ENCODE measurements around the gene MOB2. TPM values are rescaled to one million over a fixed set of nuclear protein-coding genes. Genes with fewer than 3 reads are reported as not detected.

MOB2 gene
- total RNA-seq, 2 experiments from 2014 or later: 22.4 to 27.5 TPM

DNA sequence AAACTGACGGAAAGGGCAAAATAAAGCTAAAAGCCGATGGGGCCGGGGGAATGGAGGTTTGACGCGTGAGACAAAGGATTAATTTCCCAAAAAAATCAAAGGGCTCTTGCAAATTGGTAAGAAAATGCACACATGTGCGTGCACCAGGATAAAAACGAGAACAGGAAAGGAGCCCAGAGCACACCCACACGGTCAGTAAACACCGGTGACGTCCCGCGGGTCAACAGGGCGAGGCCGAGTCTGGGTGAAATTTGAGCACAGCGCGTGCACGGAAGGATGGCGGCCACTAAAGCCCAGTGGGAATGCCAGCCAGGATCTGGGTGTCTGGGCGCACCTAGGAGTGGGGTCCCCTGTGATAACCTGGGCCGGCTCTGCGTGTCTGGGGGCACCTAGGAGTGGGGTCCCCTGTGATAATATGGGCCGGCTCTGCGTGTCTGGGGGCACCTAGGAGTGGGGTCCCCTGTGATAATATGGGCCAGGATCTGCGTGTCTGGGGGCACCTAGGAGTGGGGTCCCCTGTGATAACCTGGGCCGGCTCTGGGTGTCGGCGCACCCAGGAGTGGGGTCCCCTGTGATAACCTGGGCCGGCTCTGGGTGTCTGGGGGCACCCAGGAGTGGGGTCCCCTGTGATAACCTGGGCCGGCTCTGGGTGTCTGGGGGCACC lies 52.5 kb downstream of the MOB2 start:
- Histone ChIP-seq H3K4me3 (ENCODE audit: low read depth, low read length, poor library complexity, severe bottlenecking) (no peak overlapping the region), H3K9me3 (ENCODE audit: low read length) (no peaks in the 10 kb centered on the region), H3K9me2 (ENCODE audit: insufficient read depth, low read length) (no peaks in the 10 kb centered on the region), H3K4me2 (ENCODE audit: low read length) (no peak overlapping the region), H3K36me3 (ENCODE audit: insufficient read depth, low read length) (no peaks in the 10 kb centered on the region), H3K4me1 (ENCODE audit: insufficient read depth, low read length, poor library complexity, severe bottlenecking) (no peaks in the 10 kb centered on the region), H3K27ac (ENCODE audit: low read depth, low read length, poor library complexity, severe bottlenecking) (no peak overlapping the region), H3K79me2 (ENCODE audit: insufficient read depth, low read depth, low read length) (no peaks in the 10 kb centered on the region), H4K20me1 (ENCODE audit: insufficient read depth, low read length) (no peaks in the 10 kb centered on the region), H2AFZ (ENCODE audit: low read length) (no peak overlapping the region)
- ChIA-PET CTCF (ENCODE audit: unreplicated experiment) (no interaction called here), POLR2A (no interaction called here)
- intact Hi-C loops (cut with micrococcal nuclease; ENCODE audit: unreplicated experiment): no loop called here
- no TSS peak for BruUV-seq (replicated peaks)
- DNase-seq (ENCODE audit: low spot score): no peak
- TF ChIP-seq, protein P1, sequence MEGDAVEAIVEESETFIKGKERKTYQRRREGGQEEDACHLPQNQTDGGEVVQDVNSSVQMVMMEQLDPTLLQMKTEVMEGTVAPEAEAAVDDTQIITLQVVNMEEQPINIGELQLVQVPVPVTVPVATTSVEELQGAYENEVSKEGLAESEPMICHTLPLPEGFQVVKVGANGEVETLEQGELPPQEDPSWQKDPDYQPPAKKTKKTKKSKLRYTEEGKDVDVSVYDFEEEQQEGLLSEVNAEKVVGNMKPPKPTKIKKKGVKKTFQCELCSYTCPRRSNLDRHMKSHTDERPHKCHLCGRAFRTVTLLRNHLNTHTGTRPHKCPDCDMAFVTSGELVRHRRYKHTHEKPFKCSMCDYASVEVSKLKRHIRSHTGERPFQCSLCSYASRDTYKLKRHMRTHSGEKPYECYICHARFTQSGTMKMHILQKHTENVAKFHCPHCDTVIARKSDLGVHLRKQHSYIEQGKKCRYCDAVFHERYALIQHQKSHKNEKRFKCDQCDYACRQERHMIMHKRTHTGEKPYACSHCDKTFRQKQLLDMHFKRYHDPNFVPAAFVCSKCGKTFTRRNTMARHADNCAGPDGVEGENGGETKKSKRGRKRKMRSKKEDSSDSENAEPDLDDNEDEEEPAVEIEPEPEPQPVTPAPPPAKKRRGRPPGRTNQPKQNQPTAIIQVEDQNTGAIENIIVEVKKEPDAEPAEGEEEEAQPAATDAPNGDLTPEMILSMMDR (conservative IDR thresholded peaks at IDR 0.05; ENCODE audit: low read length): no peak
- TF ChIP-seq EZH2phosphoT487 (IDR thresholded peaks at IDR 0.05; ENCODE audit: borderline replicate concordance, low read depth, low read length): no peak

DNA sequence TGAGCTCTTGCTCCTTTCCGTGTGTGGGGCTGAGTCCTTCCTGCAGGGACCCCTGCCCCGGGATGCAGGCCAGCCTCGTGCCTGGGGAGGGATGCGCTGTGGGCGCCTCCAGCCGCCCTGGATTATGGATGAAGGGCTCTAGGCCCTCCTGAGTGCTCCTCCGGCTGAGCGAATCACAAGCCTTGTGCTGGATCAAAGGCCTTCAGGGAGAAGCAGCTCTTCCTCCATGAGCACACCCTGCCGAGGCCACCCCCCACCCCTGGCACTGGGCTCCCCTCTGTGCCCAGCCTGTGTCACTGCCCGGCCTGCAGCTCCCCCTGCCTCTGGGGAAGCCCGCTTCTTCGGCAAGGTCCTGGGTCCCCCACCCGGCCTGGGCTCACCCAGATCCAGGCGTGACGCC lies 53.0 kb downstream of the MOB2 start:
- H3K36me3 ChIP-seq (ENCODE audit: insufficient read depth, low read length): no peaks in the 10 kb centered on the region
- no peaks in the 10 kb centered on the region for H3K9me2 ChIP-seq (ENCODE audit: insufficient read depth, low read length)
- no peak overlapping the region for H3K4me3 ChIP-seq (ENCODE audit: low read depth, low read length, poor library complexity, severe bottlenecking)
- intact Hi-C loops (cut with micrococcal nuclease; ENCODE audit: unreplicated experiment): no loop called here
- ChIA-PET POLR2A (no interaction called here), CTCF (ENCODE audit: unreplicated experiment) (no interaction called here)
- BruUV-seq (replicated peaks): no TSS peak
- TF ChIP-seq, protein P1 (conservative IDR thresholded peaks at IDR 0.05; ENCODE audit: low read length): no peak
- no peak for TF ChIP-seq EZH2phosphoT487 (IDR thresholded peaks at IDR 0.05; ENCODE audit: borderline replicate concordance, low read depth, low read length)
- H3K79me2 ChIP-seq (ENCODE audit: insufficient read depth, low read depth, low read length): no peaks in the 10 kb centered on the region
- no peak overlapping the region for H3K27ac ChIP-seq (ENCODE audit: low read depth, low read length, poor library complexity, severe bottlenecking)
- no peaks in the 10 kb centered on the region for H3K4me1 ChIP-seq (ENCODE audit: insufficient read depth, low read length, poor library complexity, severe bottlenecking)
- DNase-seq (ENCODE audit: low spot score): no peak
- no peaks in the 10 kb centered on the region for H4K20me1 ChIP-seq (ENCODE audit: insufficient read depth, low read length)
- no peak overlapping the region for H3K4me2 ChIP-seq (ENCODE audit: low read length)
- H2AFZ ChIP-seq (ENCODE audit: low read length): no peak overlapping the region
- no peaks in the 10 kb centered on the region for H3K9me3 ChIP-seq (ENCODE audit: low read length)

DNA sequence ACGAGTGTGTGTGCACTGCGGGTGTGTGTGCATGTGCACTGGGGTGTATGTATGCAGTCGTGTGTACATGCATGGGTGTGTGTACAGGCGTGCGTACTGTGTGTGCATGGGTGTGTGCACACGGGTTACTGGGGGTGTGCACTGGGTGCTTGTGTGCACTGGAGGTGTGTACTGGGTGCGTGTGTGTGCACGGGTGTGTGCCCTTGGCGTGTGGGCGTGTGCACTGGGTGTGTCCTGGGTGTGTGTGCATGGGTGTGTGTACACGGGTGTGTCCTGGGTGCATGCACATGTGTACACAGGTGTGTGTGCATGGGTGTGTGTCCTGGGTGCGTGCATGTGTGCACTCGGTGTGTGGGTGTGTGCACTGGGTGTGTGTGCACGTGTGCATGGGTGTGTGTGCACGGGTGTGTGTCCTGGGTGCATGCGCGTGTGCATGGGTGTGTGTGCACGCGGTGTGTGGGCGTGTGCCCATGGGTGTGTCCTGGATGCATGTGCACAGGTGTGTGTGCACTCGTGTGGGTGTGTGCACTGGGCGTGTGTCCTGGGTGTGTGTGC lies 57.7 kb downstream of the MOB2 start:
- Histone ChIP-seq H3K79me2 (ENCODE audit: insufficient read depth, low read depth, low read length) (no peaks in the 10 kb centered on the region), H3K4me3 (ENCODE audit: low read depth, low read length, poor library complexity, severe bottlenecking) (no peak overlapping the region), H4K20me1 (ENCODE audit: insufficient read depth, low read length) (no peaks in the 10 kb centered on the region), H3K36me3 (ENCODE audit: insufficient read depth, low read length) (no peaks in the 10 kb centered on the region), H3K27ac (ENCODE audit: low read depth, low read length, poor library complexity, severe bottlenecking) (no peak overlapping the region), H3K9me2 (ENCODE audit: insufficient read depth, low read length) (no peaks in the 10 kb centered on the region), H3K4me1 (ENCODE audit: insufficient read depth, low read length, poor library complexity, severe bottlenecking) (no peaks in the 10 kb centered on the region), H3K9me3 (ENCODE audit: low read length) (no peaks in the 10 kb centered on the region), H2AFZ (ENCODE audit: low read length) (no peak overlapping the region), H3K4me2 (ENCODE audit: low read length) (no peak overlapping the region)
- no TSS peak for BruUV-seq (replicated peaks)
- ChIA-PET CTCF (ENCODE audit: unreplicated experiment) (no interaction called here), POLR2A (no interaction called here)
- no peak for DNase-seq (ENCODE audit: low spot score)
- TF ChIP-seq, protein P1 (conservative IDR thresholded peaks at IDR 0.05; ENCODE audit: low read length): no peak
- TF ChIP-seq EZH2phosphoT487 (IDR thresholded peaks at IDR 0.05; ENCODE audit: borderline replicate concordance, low read depth, low read length): no peak
- intact Hi-C loops (cut with micrococcal nuclease; ENCODE audit: unreplicated experiment): no loop called here
